GM10248 (cell line): ENCODE results near the gene MAJIN.

Experiments used
- CTCF ChIA-PET: fragments of 300-600 bp; sonication (Branson Sonifier 250); formaldehyde crosslinking; extraction: SDS; loops from one replicate; lab custom pipeline; 2021; ENCODE audit warnings: antibody characterized with exemption; lab: Yijun Ruan, JAX
- POLR2A ChIA-PET: fragments of 350-650 bp; sonication (Branson Sonifier 250); formaldehyde crosslinking; extraction: SDS; loops from one replicate; lab custom pipeline; 2020; ENCODE audit warnings: antibody characterized with exemption; lab: Yijun Ruan, JAX
- DNase-seq: peaks from one replicate; pipeline ENCODE4 v3.0.0; 2012; ENCODE audit errors: extremely low spot score
- CTCF ChIP-seq: IDR thresholded peaks from 2 replicates; pipeline ENCODE4 v1.5.1; 2012; ENCODE audit warnings: mild to moderate bottlenecking, low read depth; ENCODE audit errors: extremely low read depth, missing control alignments, control extremely low read depth

MAJIN gene

GRCh38 chr11:64913171-64913727, 58.7 kb downstream of the MAJIN start:
- POLR2A ChIA-PET: no interaction called here

GRCh38 chr11:64911689-64912088, 60.2 kb downstream of the MAJIN start:
- CTCF ChIA-PET: interaction anchor here (0.9 to 5.7 kb wide), 4 partner anchors 18 to 64 kb away, joined by 3 to 28 read pairs (median 4); no protein-coding TSS in a partner anchor
- TF ChIP-seq CTCF: no peak
- POLR2A ChIA-PET: no interaction called here
- no peak for DNase-seq

More at GRCh38 chr11:64913171-64913727, 58.7 kb downstream of the MAJIN start:
- no peak for TF ChIP-seq CTCF
- CTCF ChIA-PET: interaction anchor here (1.8 to 5.7 kb wide), 2 partner anchors 20 to 44 kb away, joined by 4 to 28 read pairs; no protein-coding TSS in a partner anchor
- no peak for DNase-seq

- no peak for TF ChIP-seq CTCF
- POLR2A ChIA-PET: no interaction called here
- DNase-seq: no peak
- CTCF ChIA-PET: interaction anchor here (1.0 to 5.7 kb wide), 3 partner anchors 17 to 63 kb away, joined by 3 to 28 read pairs (median 4); no protein-coding TSS in a partner anchor
Measured at GRCh38 chr11:64911142-64911541, 60.8 kb downstream of the MAJIN start.

GRCh38 chr11:64910451-64911093, 61.3 kb downstream of the MAJIN start:
- DNase-seq: no peak
- ChIA-PET CTCF (interaction anchor here (2.4 kb wide), 1 partner anchor 62 kb away, joined by 7 read pairs; no protein-coding TSS in a partner anchor), POLR2A (no interaction called here)
- TF ChIP-seq CTCF: no peak

- TF ChIP-seq CTCF: no peak
- ChIA-PET POLR2A (no interaction called here), CTCF (interaction anchor here (2.4 kb wide), 1 partner anchor 62 kb away, joined by 7 read pairs; no protein-coding TSS in a partner anchor)
- DNase-seq: no peak
Measured at GRCh38 chr11:64909653-64910343, 62.1 kb downstream of the MAJIN start.

- ChIA-PET POLR2A (no interaction called here), CTCF (interaction anchor here (2.4 kb wide), 1 partner anchor 61 kb away, joined by 7 read pairs; no protein-coding TSS in a partner anchor)
- TF ChIP-seq CTCF: no peak
- DNase-seq: no peak
Measured at GRCh38 chr11:64908766-64909165, 63.1 kb downstream of the MAJIN start.
